ENCODE data around the gene PPIC. TPM values are rescaled to one million over a fixed set of nuclear protein-coding genes. Genes with fewer than 3 reads are reported as not detected.

The PPIC gene
- total and polyA plus RNA-seq, 11 donors = 32.7 to 61.0 (median 43.1) TPM

DNA sequence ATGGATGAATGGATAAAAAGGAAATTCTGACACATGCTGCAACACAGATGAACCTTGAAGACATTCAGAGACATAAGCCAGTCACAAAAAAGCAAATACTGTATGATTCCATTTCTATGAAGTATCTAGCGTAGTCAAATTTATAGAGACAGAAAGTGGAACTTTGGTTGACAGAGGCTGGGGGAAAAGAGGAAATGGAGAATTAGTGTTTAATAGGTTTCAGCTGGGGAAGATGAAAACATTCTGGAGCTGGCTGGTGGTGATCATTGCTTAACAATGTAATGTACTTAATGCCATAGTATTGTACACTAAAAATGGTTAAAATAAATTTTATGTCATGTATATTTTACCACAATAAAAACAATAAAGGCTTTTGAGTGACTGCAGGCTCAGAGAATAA lies 24.2 kb downstream of the PPIC start:
- Histone ChIP-seq H3K4me3 (no peak overlapping the region), H3K27me3 (no peaks in the 10 kb centered on the region), H3K9me3 (no peaks in the 10 kb centered on the region), H3K36me3 (peaks cover 0 to 11% (median 0%) of the 10 kb centered on the region in 9 donors), H3K4me1 (no peaks in the 10 kb centered on the region), H3K27ac (no peak overlapping the region)
- ATAC-seq (no peak), DNase-seq (no peak)
- intact Hi-C loops (cut with DNase I) = no loop called here
- no peak for TF ChIP-seq POLR2A (IDR thresholded peaks at IDR 0.05)
- TF ChIP-seq, protein P1, sequence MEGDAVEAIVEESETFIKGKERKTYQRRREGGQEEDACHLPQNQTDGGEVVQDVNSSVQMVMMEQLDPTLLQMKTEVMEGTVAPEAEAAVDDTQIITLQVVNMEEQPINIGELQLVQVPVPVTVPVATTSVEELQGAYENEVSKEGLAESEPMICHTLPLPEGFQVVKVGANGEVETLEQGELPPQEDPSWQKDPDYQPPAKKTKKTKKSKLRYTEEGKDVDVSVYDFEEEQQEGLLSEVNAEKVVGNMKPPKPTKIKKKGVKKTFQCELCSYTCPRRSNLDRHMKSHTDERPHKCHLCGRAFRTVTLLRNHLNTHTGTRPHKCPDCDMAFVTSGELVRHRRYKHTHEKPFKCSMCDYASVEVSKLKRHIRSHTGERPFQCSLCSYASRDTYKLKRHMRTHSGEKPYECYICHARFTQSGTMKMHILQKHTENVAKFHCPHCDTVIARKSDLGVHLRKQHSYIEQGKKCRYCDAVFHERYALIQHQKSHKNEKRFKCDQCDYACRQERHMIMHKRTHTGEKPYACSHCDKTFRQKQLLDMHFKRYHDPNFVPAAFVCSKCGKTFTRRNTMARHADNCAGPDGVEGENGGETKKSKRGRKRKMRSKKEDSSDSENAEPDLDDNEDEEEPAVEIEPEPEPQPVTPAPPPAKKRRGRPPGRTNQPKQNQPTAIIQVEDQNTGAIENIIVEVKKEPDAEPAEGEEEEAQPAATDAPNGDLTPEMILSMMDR (IDR thresholded peaks at IDR 0.05) = no peak
- 91 to 97% (median 95%) methylated on average over 1 of the region's 1 CpG for whole genome bisulfite sequencing, 4 donors

GRCh38 chr5:123007754-123008153 lies 28.8 kb downstream of the PPIC start:
- intact Hi-C loops (cut with DNase I) = no loop called here
- Histone ChIP-seq H3K4me3 (no peak overlapping the region), H3K4me1 (no peaks in the 10 kb centered on the region), H3K36me3 (peaks cover 0 to 14% (median 3%) of the 10 kb centered on the region in 9 donors), H3K27ac (no peak overlapping the region), H3K27me3 (no peaks in the 10 kb centered on the region), H3K9me3 (no peaks in the 10 kb centered on the region)
- WGBS, 4 donors = 81 to 91% (median 89%) methylated on average over 6 of the region's 6 CpGs
- ATAC-seq (no peak), DNase-seq (no peak)
- no peak for TF ChIP-seq POLR2A (IDR thresholded peaks at IDR 0.05)
- TF ChIP-seq, protein P1 (IDR thresholded peaks at IDR 0.05) = no peak

- TF ChIP-seq, protein P1 (IDR thresholded peaks at IDR 0.05) = no peak
- TF ChIP-seq POLR2A (IDR thresholded peaks at IDR 0.05) = no peak
- H3K27ac ChIP-seq = no peak overlapping the region
- no peaks in the 10 kb centered on the region for H3K4me1 ChIP-seq
- WGBS, 4 donors = 85 to 90% (median 87%) methylated on average over 6 of the region's 6 CpGs
- no peak overlapping the region for H3K4me3 ChIP-seq
- ATAC-seq (no peak), DNase-seq (no peak)
- no peaks in the 10 kb centered on the region for H3K27me3 ChIP-seq
- intact Hi-C loops (cut with DNase I) = no loop called here
- H3K9me3 ChIP-seq = no peaks in the 10 kb centered on the region
- H3K36me3 ChIP-seq = peaks cover 0 to 14% (median 3%) of the 10 kb centered on the region in 9 donors
These were observed 29.3 kb downstream of the PPIC start for GRCh38 chr5:123007182-123007581.

- TF ChIP-seq, protein P1 (IDR thresholded peaks at IDR 0.05) = no peak
- TF ChIP-seq POLR2A (IDR thresholded peaks at IDR 0.05) = no peak
- WGBS, 4 donors = 85 to 89% (median 87%) methylated on average over 7 of the region's 7 CpGs
- Histone ChIP-seq H3K36me3 (peaks cover 0 to 8% (median 4%) of the 10 kb centered on the region in 9 donors), H3K4me1 (no peaks in the 10 kb centered on the region), H3K9me3 (no peaks in the 10 kb centered on the region), H3K27ac (no peak overlapping the region), H3K4me3 (no peak overlapping the region), H3K27me3 (no peaks in the 10 kb centered on the region)
- intact Hi-C loops (cut with DNase I) = no loop called here
- DNase-seq = no peak
- no peak for ATAC-seq
These were observed 34.7 kb downstream of the PPIC start for GRCh38 chr5:123001808-123002207.
